K562 (cell line): ENCODE measurements around the gene RAVER2. TPM values are rescaled to one million over a fixed set of nuclear protein-coding genes. Genes with fewer than 3 reads are reported as not detected.

ENCODE experiments used
- ATAC-seq: fragments of 200-7000 bp; cut with Tn5 transposase; 3 replicates; pipeline ENCODE4 v1.9.1; 2020; ENCODE audit warnings: moderate library complexity
- Bru-seq: library from RNA; stranded (reverse); fragments of 400-500 nt; gene quantifications from one replicate; lab custom pipeline; 2021; lab: Mats Ljungman, UMichigan
- BruChase-seq, 2 experiments: library from RNA; stranded (reverse); fragments of 400-500 nt; gene quantifications; one replicate each; lab custom pipeline; 2021; lab: Mats Ljungman, UMichigan
- BruUV-seq: library from RNA; stranded (reverse); fragments of 400-500 nt; replicated peaks from 2 replicates; lab custom pipeline; 2021; lab: Mats Ljungman, UMichigan
- CTCF ChIA-PET: fragments of 300-600 bp; formaldehyde crosslinking; extraction: SDS; loops from one replicate; lab custom pipeline; 2021; ENCODE audit warnings: low intra/inter-chr PET ratio; lab: Yijun Ruan, JAX
- POLR2A ChIA-PET: fragments of 300-600, 350-650 bp; sonication (Branson Sonifier 250); formaldehyde crosslinking; extraction: SDS; loops from one replicate; lab custom pipeline; 2021; ENCODE audit warnings: antibody characterized with exemption, inconsistent platforms; lab: Yijun Ruan, JAX
- DNase-seq, 4 experiments: peaks; one replicate each; pipeline versions ENCODE4 v3.0.0 to v3.0.0-alpha.2; 2011 to 2018; ENCODE audit warnings: low spot score in 3 of 4, mixed read lengths in 3 of 4; ENCODE audit errors: extremely low read depth in 1 of 4
- FAIRE-seq: peaks from 2 replicates; lab custom pipeline; 2011; peaks lifted over from hg19 to GRCh38; lab: Jason Lieb, UNC
- H2AFZ ChIP-seq: 2 replicates; pipeline ENCODE4 v1.6.0; 2011; ENCODE audit warnings: low read depth, low read length, control low read depth, inconsistent platforms
- H3K27ac ChIP-seq: fragments of 200-600 bp; 3 replicates; pipeline ENCODE4 v1.8.0; 2011; ENCODE audit warnings: low read depth, mild to moderate bottlenecking, control low read depth, inconsistent platforms, low read length, moderate library complexity, mixed read lengths; ENCODE audit errors: extremely low read depth
- H3K27me3 ChIP-seq, 2 experiments: fragments of 300-600 bp in 1 of 2; 2 replicates in 1 of 2; 3 replicates in 1 of 2; pipeline versions ENCODE4 v1.6.0 to v1.8.0; 2011; ENCODE audit warnings: inconsistent platforms in 2 of 2, low read length in 2 of 2, mild to moderate bottlenecking in 1 of 2, mixed read lengths in 1 of 2, moderate library complexity in 1 of 2; ENCODE audit not compliant: control insufficient read depth in 2 of 2, insufficient read depth in 2 of 2
- H3K36me3 ChIP-seq: fragments of 300-600 bp; 3 replicates; pipeline ENCODE4 v1.8.0; 2011; ENCODE audit warnings: mild to moderate bottlenecking, low read length, inconsistent platforms; ENCODE audit not compliant: control insufficient read depth, insufficient read depth
- H3K4me1 ChIP-seq, 2 experiments: fragments of 200-600 bp in 1 of 2; replicated peaks in 1 of 2; 2 replicates in 1 of 2; 3 replicates in 1 of 2; pipeline versions ENCODE4 v1.5.1 to v1.8.0; 2011; ENCODE audit warnings: inconsistent platforms in 2 of 2, low read length in 2 of 2, mild to moderate bottlenecking in 1 of 2, mixed read lengths in 1 of 2, moderate library complexity in 1 of 2; ENCODE audit not compliant: control insufficient read depth in 2 of 2, insufficient read depth in 2 of 2
- H3K4me2 ChIP-seq: 2 replicates; pipeline ENCODE4 v1.6.1; 2011; ENCODE audit warnings: low read length, control low read depth, inconsistent platforms, mixed read lengths; ENCODE audit not compliant: insufficient read depth
- H3K4me3 ChIP-seq: fragments of 200-600 bp; sonication (generic), shearing (Covaris generic); 2 replicates; pipeline ENCODE4 v1.5.1; 2016; ENCODE audit warnings: control low read depth, inconsistent platforms
- H3K79me2 ChIP-seq: fragments of 200-600 bp; 3 replicates; pipeline ENCODE4 v1.8.0; 2011; ENCODE audit warnings: low read length, inconsistent platforms; ENCODE audit not compliant: control insufficient read depth, insufficient read depth
- H3K9ac ChIP-seq, 2 experiments: 2 replicates each; pipeline versions ENCODE4 v1.6.0 to v1.6.1; 2011; ENCODE audit warnings: low read depth in 2 of 2, low read length in 2 of 2, control low read depth in 1 of 2, inconsistent platforms in 1 of 2, mild to moderate bottlenecking in 1 of 2, mixed read lengths in 1 of 2; ENCODE audit not compliant: insufficient read depth in 1 of 2
- H3K9me1 ChIP-seq: one replicate; pipeline ENCODE4 v1.6.0; 2011; ENCODE audit warnings: inconsistent platforms, mild to moderate bottlenecking, low read length, moderate library complexity; ENCODE audit not compliant: control insufficient read depth, insufficient read depth
- H3K9me3 ChIP-seq: replicated peaks from 2 replicates; pipeline ENCODE4 v1.5.1; 2011; ENCODE audit warnings: low read depth, low read length, inconsistent platforms; ENCODE audit not compliant: control insufficient read depth, insufficient read depth
- H4K20me1 ChIP-seq: replicated peaks from 2 replicates; pipeline ENCODE4 v1.6.1; 2011; ENCODE audit warnings: low read length, inconsistent platforms, mixed read lengths; ENCODE audit not compliant: control insufficient read depth, insufficient read depth
- WGBS: fragments of 100-300 bp; shearing (Covaris generic); methylation state at CpG from one replicate; pipeline ENCODE4 v1.1.6; 2016; ENCODE audit warnings: low coverage, mixed read lengths; ENCODE audit not compliant: insufficient coverage; ENCODE audit errors: missing lambda C conversion rate; 5-methylcytosine and 5-hydroxymethylcytosine counted together
- in situ Hi-C: fragments of 300-500 bp; cut with MboI; formaldehyde crosslinking; loops from 4 replicates; pipeline ENCODE4 v1.15.0; 2018; ENCODE audit warnings: inconsistent platforms, mixed read lengths
- intact Hi-C: fragments of 100-400 bp; cut with micrococcal nuclease; formaldehyde crosslinking; loops from 2 replicates; pipeline ENCODE4 v1.14.2; 2022
- long read RNA-seq, 3 experiments: library from polyadenylated mRNA in 2 of 3; library from RNA in 1 of 3; unstranded in 2 of 3; stranded (forward) in 1 of 3; transcript quantifications; one replicate each; pipeline ENCODE4 v2.0.0, GENCODE V29; 2019 to 2022
- polyA minus RNA-seq, 3 experiments: library from RNA; depleted of rRNA, polyadenylated mRNA; stranded (reverse); fragments of >200 nt; gene quantifications; 2 replicates each; pipeline ENCODE4 v1.2.3, GENCODE V29; 2011
- polyA plus RNA-seq, 8 experiments: library from polyadenylated mRNA; depleted of rRNA in 4 of 8; stranded (reverse) in 5 of 8; unstranded in 3 of 8; fragments of >200 nt; fragmentation: Nextera tagmentation in 2 of 8; fragmentation: Illumina TruSeq in 1 of 8; extraction: Ambion mirVana in 2 of 8; extraction: Trizol in 1 of 8; gene quantifications; 2 replicates each; pipeline versions ENCODE4 v1.2.1 to v1.2.3, GENCODE V29; 2011 to 2014; ENCODE audit warnings: inconsistent platforms in 1 of 8, missing spikeins in 1 of 8
- total RNA-seq, 7 experiments: library from RNA; depleted of rRNA in 6 of 7; stranded (reverse); fragments of >200 nt in 6 of 7; fragmentation: Illumina TruSeq in 2 of 7; extraction: Trizol in 2 of 7; gene quantifications; 2 replicates each; pipeline versions ENCODE4 v1.2.1 to v1.2.3, GENCODE V29; 2011 to 2021; ENCODE audit warnings: low replicate concordance in 1 of 7
- TF ChIP-seq, protein P1 (sequence below), 2 experiments: fragments of 450-650 bp; IDR thresholded peaks; 2 replicates each; pipeline ENCODE4 v1.6.1; 2018; ENCODE audit warnings: mild to moderate bottlenecking in 2 of 2, low read depth in 1 of 2; ENCODE audit not compliant: partially characterized antibody in 2 of 2
- TF ChIP-seq, protein P2 (sequence below): fragments of 250-450 bp; sonication (Bioruptor Pico); IDR thresholded peaks from 2 replicates; pipeline ENCODE4 v1.8.0; 2021; ENCODE audit warnings: moderate library complexity, mild to moderate bottlenecking, inconsistent platforms

The RAVER2 gene, protein sequence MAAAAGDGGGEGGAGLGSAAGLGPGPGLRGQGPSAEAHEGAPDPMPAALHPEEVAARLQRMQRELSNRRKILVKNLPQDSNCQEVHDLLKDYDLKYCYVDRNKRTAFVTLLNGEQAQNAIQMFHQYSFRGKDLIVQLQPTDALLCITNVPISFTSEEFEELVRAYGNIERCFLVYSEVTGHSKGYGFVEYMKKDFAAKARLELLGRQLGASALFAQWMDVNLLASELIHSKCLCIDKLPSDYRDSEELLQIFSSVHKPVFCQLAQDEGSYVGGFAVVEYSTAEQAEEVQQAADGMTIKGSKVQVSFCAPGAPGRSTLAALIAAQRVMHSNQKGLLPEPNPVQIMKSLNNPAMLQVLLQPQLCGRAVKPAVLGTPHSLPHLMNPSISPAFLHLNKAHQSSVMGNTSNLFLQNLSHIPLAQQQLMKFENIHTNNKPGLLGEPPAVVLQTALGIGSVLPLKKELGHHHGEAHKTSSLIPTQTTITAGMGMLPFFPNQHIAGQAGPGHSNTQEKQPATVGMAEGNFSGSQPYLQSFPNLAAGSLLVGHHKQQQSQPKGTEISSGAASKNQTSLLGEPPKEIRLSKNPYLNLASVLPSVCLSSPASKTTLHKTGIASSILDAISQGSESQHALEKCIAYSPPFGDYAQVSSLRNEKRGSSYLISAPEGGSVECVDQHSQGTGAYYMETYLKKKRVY
- 2.0 and 5.7 TPM in 2 replicates for total RNA-seq (2011; cell fraction: chromatin; rRNA removed; ENCODE audit: low replicate concordance)
- 0.83 and 1.6 TPM in 2 replicates for total RNA-seq (2011; cell fraction: nucleolus; rRNA removed)
- total RNA-seq (2011; cell fraction: nucleoplasm; rRNA removed) = 3.0 and 5.2 TPM in 2 replicates
- total RNA-seq (2014; rRNA removed) (4.9 and 5.3 TPM in 2 replicates), total RNA-seq (2014; rRNA removed; fragmentation: Illumina TruSeq; extraction: Trizol) (5.9 and 6.1 TPM in 2 replicates), total RNA-seq (2015; rRNA removed; fragmentation: Illumina TruSeq; extraction: Trizol) (4.0 and 4.5 TPM in 2 replicates), total RNA-seq (2021) (4.4 and 4.8 TPM in 2 replicates), polyA plus RNA-seq (2011; rRNA removed) (3.8 and 11.0 TPM in 2 replicates), polyA plus RNA-seq (2014; fragmentation: Illumina TruSeq; extraction: Trizol) (4.9 and 6.1 TPM in 2 replicates), polyA plus RNA-seq (2014; fragmentation: Nextera tagmentation; extraction: Ambion mirVana) (1 to 10 TPM; 1.8 to 2.1 TPM), polyA plus RNA-seq (2014; rRNA removed) (4.3 and 4.8 TPM in 2 replicates), polyA minus RNA-seq (2011; rRNA and poly(A)+ RNA removed) (4.5 and 16.6 TPM in 2 replicates), Bru-seq, nascent RNA (percentile 53 among the genes with signal in this experiment), BruChase-seq, experiment 1, labeled RNA remaining after a 2-hour chase (percentile 69 among the genes with signal in this experiment), BruChase-seq, experiment 2, labeled RNA remaining after a 6-hour chase (percentile 69 among the genes with signal in this experiment)
- polyA plus RNA-seq (2011; cell fraction: cytosol; rRNA removed) = 0.79 and 5.8 TPM in 2 replicates
- 2.8 and 13.3 TPM in 2 replicates for polyA plus RNA-seq (2011; cell fraction: nucleus; rRNA removed)
- 2.8 and 4.4 TPM in 2 replicates for polyA plus RNA-seq (2012)
- 1.6 and 4.5 TPM in 2 replicates for polyA minus RNA-seq (2011; cell fraction: cytosol; rRNA and poly(A)+ RNA removed)
- 2.0 and 10.1 TPM in 2 replicates for polyA minus RNA-seq (2011; cell fraction: nucleus; rRNA and poly(A)+ RNA removed)
- long read RNA-seq, experiment 1, full-length matches to known transcripts = 3 of 8 reads
- long read RNA-seq, experiment 1, partial matches to known transcripts = 4 of 8 reads
- long read RNA-seq, experiment 1, other reads (novel, unspliced or antisense) = 1 of 8 reads
- long read RNA-seq, experiment 2, full-length matches to known transcripts = 1 of 6 reads
- long read RNA-seq, experiment 2, partial matches to known transcripts = 1 of 6 reads
- long read RNA-seq, experiment 2, other reads (novel, unspliced or antisense) = 4 of 6 reads
- long read RNA-seq, experiment 3 = 0 reads

- H3K36me3 ChIP-seq = no peaks in the 10 kb centered on the region
- WGBS = 0% methylated on average over 17 of the region's 76 CpGs
- 0 out of 3 replicates have a peak within 1 kb of the TSS, but pooled peaks have one; percentile 2 for H3K27ac ChIP-seq
- no TSS peak for BruUV-seq
- peak within 1 kb of the TSS; percentile 79 for H2AFZ ChIP-seq
- ChIA-PET CTCF (interaction anchor here (0.6 to 1.6 kb wide), 5 partner anchors 8 to 81 kb away, joined by 3 to 12 read pairs (median 5); no protein-coding TSS in a partner anchor), POLR2A (no interaction called here)
- no peaks in the 10 kb centered on the region for H3K79me2 ChIP-seq
- intact Hi-C loops = loop anchor here (1.0 to 10.0 kb wide), 4 partner anchors 58 to 300 kb away; partner anchors contain the start of gene JAK1
- no peaks in the 10 kb centered on the region for H4K20me1 ChIP-seq
- H3K4me3 ChIP-seq = peak within 1 kb of the TSS; percentile 55
- H3K4me1 ChIP-seq = peaks cover 0 to 15% of the 10 kb centered on the region in 2 experiments; a peak in 2 of 5 replicates
- peak; percentile 64 to 70 (median 68) for DNase-seq
- H3K9me3 ChIP-seq = no peaks in the 10 kb centered on the region
- no peak for FAIRE-seq
- peak within 1 kb of the TSS; percentile 73 for H3K4me2 ChIP-seq
- H3K27me3 ChIP-seq = peaks cover 5 to 7% of the 10 kb centered on the region in 2 experiments; a peak in 1 of 5 replicates
- peak; percentile 87 for ATAC-seq
- H3K9me1 ChIP-seq = no peaks in the 10 kb centered on the region
- in situ Hi-C loops = loop anchor here (10.0 kb wide), 1 partner anchor 80 kb away; no protein-coding TSS in a partner anchor
- H3K9ac ChIP-seq = peak within 1 kb of the TSS; percentile 62 to 91; a peak in 3 of 4 replicates
- TF ChIP-seq, protein P1, sequence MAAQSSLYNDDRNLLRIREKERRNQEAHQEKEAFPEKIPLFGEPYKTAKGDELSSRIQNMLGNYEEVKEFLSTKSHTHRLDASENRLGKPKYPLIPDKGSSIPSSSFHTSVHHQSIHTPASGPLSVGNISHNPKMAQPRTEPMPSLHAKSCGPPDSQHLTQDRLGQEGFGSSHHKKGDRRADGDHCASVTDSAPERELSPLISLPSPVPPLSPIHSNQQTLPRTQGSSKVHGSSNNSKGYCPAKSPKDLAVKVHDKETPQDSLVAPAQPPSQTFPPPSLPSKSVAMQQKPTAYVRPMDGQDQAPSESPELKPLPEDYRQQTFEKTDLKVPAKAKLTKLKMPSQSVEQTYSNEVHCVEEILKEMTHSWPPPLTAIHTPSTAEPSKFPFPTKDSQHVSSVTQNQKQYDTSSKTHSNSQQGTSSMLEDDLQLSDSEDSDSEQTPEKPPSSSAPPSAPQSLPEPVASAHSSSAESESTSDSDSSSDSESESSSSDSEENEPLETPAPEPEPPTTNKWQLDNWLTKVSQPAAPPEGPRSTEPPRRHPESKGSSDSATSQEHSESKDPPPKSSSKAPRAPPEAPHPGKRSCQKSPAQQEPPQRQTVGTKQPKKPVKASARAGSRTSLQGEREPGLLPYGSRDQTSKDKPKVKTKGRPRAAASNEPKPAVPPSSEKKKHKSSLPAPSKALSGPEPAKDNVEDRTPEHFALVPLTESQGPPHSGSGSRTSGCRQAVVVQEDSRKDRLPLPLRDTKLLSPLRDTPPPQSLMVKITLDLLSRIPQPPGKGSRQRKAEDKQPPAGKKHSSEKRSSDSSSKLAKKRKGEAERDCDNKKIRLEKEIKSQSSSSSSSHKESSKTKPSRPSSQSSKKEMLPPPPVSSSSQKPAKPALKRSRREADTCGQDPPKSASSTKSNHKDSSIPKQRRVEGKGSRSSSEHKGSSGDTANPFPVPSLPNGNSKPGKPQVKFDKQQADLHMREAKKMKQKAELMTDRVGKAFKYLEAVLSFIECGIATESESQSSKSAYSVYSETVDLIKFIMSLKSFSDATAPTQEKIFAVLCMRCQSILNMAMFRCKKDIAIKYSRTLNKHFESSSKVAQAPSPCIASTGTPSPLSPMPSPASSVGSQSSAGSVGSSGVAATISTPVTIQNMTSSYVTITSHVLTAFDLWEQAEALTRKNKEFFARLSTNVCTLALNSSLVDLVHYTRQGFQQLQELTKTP (IDR thresholded peaks at IDR 0.05; ENCODE audit: low read depth in 1 of 2, partially characterized antibody in 2 of 2) = no peak
- TF ChIP-seq, protein P2, sequence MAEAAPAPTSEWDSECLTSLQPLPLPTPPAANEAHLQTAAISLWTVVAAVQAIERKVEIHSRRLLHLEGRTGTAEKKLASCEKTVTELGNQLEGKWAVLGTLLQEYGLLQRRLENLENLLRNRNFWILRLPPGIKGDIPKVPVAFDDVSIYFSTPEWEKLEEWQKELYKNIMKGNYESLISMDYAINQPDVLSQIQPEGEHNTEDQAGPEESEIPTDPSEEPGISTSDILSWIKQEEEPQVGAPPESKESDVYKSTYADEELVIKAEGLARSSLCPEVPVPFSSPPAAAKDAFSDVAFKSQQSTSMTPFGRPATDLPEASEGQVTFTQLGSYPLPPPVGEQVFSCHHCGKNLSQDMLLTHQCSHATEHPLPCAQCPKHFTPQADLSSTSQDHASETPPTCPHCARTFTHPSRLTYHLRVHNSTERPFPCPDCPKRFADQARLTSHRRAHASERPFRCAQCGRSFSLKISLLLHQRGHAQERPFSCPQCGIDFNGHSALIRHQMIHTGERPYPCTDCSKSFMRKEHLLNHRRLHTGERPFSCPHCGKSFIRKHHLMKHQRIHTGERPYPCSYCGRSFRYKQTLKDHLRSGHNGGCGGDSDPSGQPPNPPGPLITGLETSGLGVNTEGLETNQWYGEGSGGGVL (CRISPR knock-in tag) = no peak
Observed at GRCh38 chr1:64744492-64745180, at the start of gene RAVER2. TSS of gene RAVER2 (plus strand) at chr1:64745075. CDS start at chr1:64745173, 98 bp downstream.
